GM18498 (cell line): ENCODE measurements around the gene DUS1L.

Experiments
- ATAC-seq: cut with Tn5 transposase; IDR thresholded peaks from one replicate; pipeline ENCODE4 v1.9.1; 2021; ENCODE audit warnings: mild to moderate bottlenecking, moderate library complexity; ENCODE audit not compliant: unreplicated experiment

The DUS1L gene

GRCh38 chr17:82029391-82029790, 36.2 kb downstream of the DUS1L start:
- no peak for ATAC-seq

GRCh38 chr17:82028966-82029365, 36.6 kb downstream of the DUS1L start:
- no peak for ATAC-seq

- ATAC-seq: no peak
Measured at GRCh38 chr17:82028246-82028645, 37.4 kb downstream of the DUS1L start.

- no peak for ATAC-seq
Measured at GRCh38 chr17:82025401-82026107, 40.0 kb downstream of the DUS1L start.

- no peak for ATAC-seq
Measured at GRCh38 chr17:82024859-82025258, 40.7 kb downstream of the DUS1L start.

GRCh38 chr17:82023447-82024241, 42.0 kb downstream of the DUS1L start:
- peak; percentile 3 for ATAC-seq

GRCh38 chr17:82022981-82023446, 42.6 kb downstream of the DUS1L start, which contains the start of gene LRRC45:
LRRC45 (plus strand) TSS chr17:82023305; CDS start chr17:82023644, 339 bp downstream.
- ATAC-seq: peak; percentile 86

- peak; percentile 17 for ATAC-seq
Measured at GRCh38 chr17:82022310-82022980, 43.2 kb downstream of the DUS1L start, which contains the start of gene CENPX. CENPX (minus strand) TSS chr17:82022878; CDS start chr17:82022861, 17 bp downstream.

- ATAC-seq: no peak
Measured at GRCh38 chr17:82021900-82022309, 43.7 kb downstream of the DUS1L start.

- ATAC-seq: no peak
Measured at GRCh38 chr17:82021107-82021899, 44.3 kb downstream of the DUS1L start.

GRCh38 chr17:82020572-82021106, 45.0 kb downstream of the DUS1L start:
- ATAC-seq: no peak

- no peak for ATAC-seq
Measured at GRCh38 chr17:82019690-82020571, 45.7 kb downstream of the DUS1L start.

GRCh38 chr17:82018989-82019689, 46.5 kb downstream of the DUS1L start:
- no peak for ATAC-seq

- no peak for ATAC-seq
Measured at GRCh38 chr17:82018152-82018988, 47.2 kb downstream of the DUS1L start.

GRCh38 chr17:82017612-82018151, 47.9 kb downstream of the DUS1L start:
- no peak for ATAC-seq

GRCh38 chr17:82016875-82017459, 48.6 kb downstream of the DUS1L start:
- no peak for ATAC-seq
